Suprapubic skin (tissue), 4 donors: ENCODE results near the gene ARHGEF7. TPM values are rescaled to one million over a fixed set of nuclear protein-coding genes. Genes with fewer than 3 reads are reported as not detected.

Experiments used
- DNase-seq, 2 donors: peaks; one replicate each; pipeline ENCODE4 v3.0.0-alpha.2; 2019; ENCODE audit warnings: low spot score in 2 of 2
- H3K27ac ChIP-seq: fragments of 200-600 bp; sonication (generic); one replicate; pipeline ENCODE4 v1.5.1; 2019
- H3K27me3 ChIP-seq: fragments of 200-600 bp; sonication (generic); one replicate; pipeline ENCODE4 v1.5.1; 2019
- H3K36me3 ChIP-seq: fragments of 200-600 bp; sonication (generic); one replicate; pipeline ENCODE4 v1.5.1; 2019
- H3K4me1 ChIP-seq: fragments of 200-600 bp; sonication (generic); one replicate; pipeline ENCODE4 v1.5.1; 2019
- H3K4me3 ChIP-seq: fragments of 200-600 bp; sonication (generic); one replicate; pipeline ENCODE4 v1.5.1; 2019; ENCODE audit warnings: mild to moderate bottlenecking
- H3K9me3 ChIP-seq: fragments of 200-600 bp; sonication (generic); one replicate; pipeline ENCODE4 v1.5.1; 2019
- EP300 ChIP-seq: sonication (generic); formaldehyde crosslinking; IDR thresholded peaks from one replicate; pipeline ENCODE4 v1.6.1; 2017; ENCODE audit warnings: antibody characterized with exemption
- POLR2A ChIP-seq, 2 donors: fragments of 450-650 bp; IDR thresholded peaks; one replicate each; pipeline ENCODE4 v1.6.1; 2017; ENCODE audit warnings: antibody characterized with exemption in 2 of 2, mild to moderate bottlenecking in 2 of 2, moderate library complexity in 2 of 2
- POLR2AphosphoS5 ChIP-seq, 3 donors: sonication (generic); formaldehyde crosslinking; IDR thresholded peaks; one replicate each; pipeline ENCODE4 v1.6.1; 2017; ENCODE audit warnings: antibody characterized with exemption in 3 of 3
- WGBS: methylation state at CpG from one replicate; pipeline ENCODE4 v1.1.5; 2018; 5-methylcytosine and 5-hydroxymethylcytosine counted together
- total RNA-seq, 4 donors: library from RNA; depleted of rRNA; stranded (reverse); fragments of >200 nt; gene quantifications; one replicate each; pipeline ENCODE4 v1.1.0, GENCODE V29; 2016
- TF ChIP-seq, protein P1 (sequence below), 2 donors: fragments of 200-600 bp in 1 of 2; fragments of 450-650 bp in 1 of 2; sonication (generic) in 1 of 2; IDR thresholded peaks; one replicate each; pipeline ENCODE4 v1.5.1; 2016 to 2019; ENCODE audit warnings: antibody characterized with exemption in 2 of 2, mild to moderate bottlenecking in 1 of 2, moderate library complexity in 1 of 2

The ARHGEF7 gene
- total RNA-seq, 4 donors from 2014 or later: 72.1 to 210 (median 99.6) TPM

DNA sequence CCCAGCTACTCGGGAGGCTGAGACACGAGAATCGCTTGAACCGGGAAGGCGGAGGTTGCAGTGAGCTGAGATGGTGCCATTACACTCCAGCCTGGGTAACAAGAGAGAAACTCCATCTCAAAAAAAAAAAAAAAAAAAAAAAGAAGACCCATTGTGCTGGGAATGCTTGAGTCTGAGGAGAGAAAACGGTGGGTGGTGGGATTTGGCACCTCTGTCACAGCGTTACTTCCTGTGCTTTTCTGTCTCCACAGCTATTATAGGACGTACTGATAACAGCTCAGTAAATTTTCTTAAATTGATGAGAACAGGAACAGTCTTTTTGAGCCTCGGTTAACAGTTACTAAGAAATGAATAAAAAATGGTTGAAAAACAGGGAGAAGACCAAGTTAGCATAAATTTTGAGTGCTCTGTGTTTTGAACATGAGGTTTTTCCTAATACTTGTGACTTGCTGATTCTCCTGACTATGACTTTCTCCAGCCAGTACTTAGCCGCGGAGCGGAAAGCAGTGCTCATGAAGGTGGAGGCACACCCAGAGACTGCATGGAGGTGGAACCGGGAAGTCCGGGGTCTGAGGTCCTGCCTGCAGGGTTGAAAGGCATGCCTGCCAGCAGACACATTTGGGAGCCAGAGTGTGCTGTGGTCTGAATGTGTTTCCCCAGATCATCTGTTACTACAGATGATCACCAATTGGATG lies 150.0 kb downstream of the ARHGEF7 start:
- DNase-seq: no peak
- Histone ChIP-seq H3K36me3 (peaks cover 54% of the 10 kb centered on the region), H3K9me3 (no peaks in the 10 kb centered on the region), H3K27ac (no peak overlapping the region), H3K4me1 (peaks cover 3% of the 10 kb centered on the region), H3K4me3 (no peak overlapping the region), H3K27me3 (no peaks in the 10 kb centered on the region)
- WGBS: 95% methylated on average over 14 of the region's 14 CpGs
- TF ChIP-seq POLR2A (IDR thresholded peaks at IDR 0.05) (no peak), POLR2AphosphoS5 (IDR thresholded peaks at IDR 0.05) (no peak), EP300 (no peak)
- TF ChIP-seq, protein P1, sequence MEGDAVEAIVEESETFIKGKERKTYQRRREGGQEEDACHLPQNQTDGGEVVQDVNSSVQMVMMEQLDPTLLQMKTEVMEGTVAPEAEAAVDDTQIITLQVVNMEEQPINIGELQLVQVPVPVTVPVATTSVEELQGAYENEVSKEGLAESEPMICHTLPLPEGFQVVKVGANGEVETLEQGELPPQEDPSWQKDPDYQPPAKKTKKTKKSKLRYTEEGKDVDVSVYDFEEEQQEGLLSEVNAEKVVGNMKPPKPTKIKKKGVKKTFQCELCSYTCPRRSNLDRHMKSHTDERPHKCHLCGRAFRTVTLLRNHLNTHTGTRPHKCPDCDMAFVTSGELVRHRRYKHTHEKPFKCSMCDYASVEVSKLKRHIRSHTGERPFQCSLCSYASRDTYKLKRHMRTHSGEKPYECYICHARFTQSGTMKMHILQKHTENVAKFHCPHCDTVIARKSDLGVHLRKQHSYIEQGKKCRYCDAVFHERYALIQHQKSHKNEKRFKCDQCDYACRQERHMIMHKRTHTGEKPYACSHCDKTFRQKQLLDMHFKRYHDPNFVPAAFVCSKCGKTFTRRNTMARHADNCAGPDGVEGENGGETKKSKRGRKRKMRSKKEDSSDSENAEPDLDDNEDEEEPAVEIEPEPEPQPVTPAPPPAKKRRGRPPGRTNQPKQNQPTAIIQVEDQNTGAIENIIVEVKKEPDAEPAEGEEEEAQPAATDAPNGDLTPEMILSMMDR (IDR thresholded peaks at IDR 0.05): no peak

DNA sequence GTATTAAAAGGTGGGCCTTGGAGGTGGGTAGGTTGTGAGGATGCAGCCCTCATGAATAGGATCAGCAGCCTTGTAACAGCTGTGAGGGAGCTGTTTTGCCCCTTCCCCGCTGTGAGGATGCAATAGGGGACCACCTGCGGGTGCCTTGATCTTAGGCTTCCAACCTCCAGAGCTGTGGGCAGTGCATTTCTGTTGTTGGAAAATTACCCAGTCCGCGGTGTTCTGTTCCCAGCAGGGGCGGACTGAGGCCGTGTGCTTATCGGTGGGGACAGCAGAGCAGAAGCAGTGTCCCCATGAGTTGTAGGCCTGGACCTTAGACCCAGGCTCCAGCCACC lies 150.6 kb downstream of the ARHGEF7 start:
- no peak for DNase-seq
- no peaks in the 10 kb centered on the region for H3K27me3 ChIP-seq
- no peak overlapping the region for H3K27ac ChIP-seq
- H3K4me3 ChIP-seq: no peak overlapping the region
- H3K36me3 ChIP-seq: peaks cover 57% of the 10 kb centered on the region
- H3K9me3 ChIP-seq: no peaks in the 10 kb centered on the region
- TF ChIP-seq EP300 (no peak), POLR2A (IDR thresholded peaks at IDR 0.05) (no peak), POLR2AphosphoS5 (IDR thresholded peaks at IDR 0.05) (no peak)
- TF ChIP-seq, protein P1 (IDR thresholded peaks at IDR 0.05): no peak
- H3K4me1 ChIP-seq: peaks cover 3% of the 10 kb centered on the region
- WGBS: 91% methylated on average over 6 of the region's 7 CpGs

DNA sequence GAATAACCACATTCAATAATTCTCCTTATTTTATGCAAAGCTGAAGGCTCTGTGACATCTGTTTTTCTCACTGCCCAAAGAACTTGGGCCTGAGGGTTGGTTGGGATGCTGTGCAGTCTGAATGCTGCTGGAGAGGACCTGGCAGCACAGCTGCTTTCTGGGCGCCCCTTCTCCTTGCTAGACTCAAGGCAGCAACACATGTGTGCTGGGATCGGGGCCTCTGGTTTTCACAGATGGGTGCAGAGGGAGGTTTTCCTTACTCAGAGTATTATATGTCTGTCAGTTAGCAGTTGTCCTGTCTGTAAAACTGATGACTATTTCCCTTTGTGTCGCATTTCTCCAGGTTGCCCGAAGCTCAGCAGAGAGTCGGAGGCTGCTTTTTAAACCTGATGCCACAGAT lies 152.1 kb downstream of the ARHGEF7 start:
- no peak for DNase-seq
- no peak overlapping the region for H3K4me3 ChIP-seq
- H3K9me3 ChIP-seq: no peaks in the 10 kb centered on the region
- 95% methylated on average over 5 of the region's 5 CpGs for WGBS
- peaks cover 68% of the 10 kb centered on the region for H3K36me3 ChIP-seq
- peaks cover 10% of the 10 kb centered on the region for H3K4me1 ChIP-seq
- no peaks in the 10 kb centered on the region for H3K27me3 ChIP-seq
- no peak overlapping the region for H3K27ac ChIP-seq
- TF ChIP-seq POLR2A (IDR thresholded peaks at IDR 0.05) (no peak), EP300 (no peak), POLR2AphosphoS5 (IDR thresholded peaks at IDR 0.05) (no peak)
- TF ChIP-seq, protein P1 (IDR thresholded peaks at IDR 0.05): no peak

DNA sequence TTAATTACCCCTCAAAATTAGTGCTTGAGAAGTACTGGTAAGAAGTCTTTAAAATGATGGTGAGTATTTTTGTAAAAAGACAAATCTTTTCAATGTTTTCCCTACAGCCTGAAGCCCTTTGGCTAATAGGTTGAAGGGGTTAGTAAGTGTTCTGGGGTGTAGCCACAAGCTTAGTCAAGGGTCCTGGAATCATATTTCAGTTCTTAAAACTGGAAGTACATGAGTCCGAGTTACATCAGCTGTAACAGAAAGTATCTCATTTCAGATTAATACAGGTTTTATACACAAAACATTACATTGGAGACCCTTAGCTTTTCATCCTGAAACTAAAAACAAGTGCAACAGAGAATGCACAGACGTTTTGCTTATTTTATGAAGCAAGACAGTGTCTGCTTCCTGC lies 152.7 kb downstream of the ARHGEF7 start:
- 56% methylated on average over 2 of the region's 2 CpGs for WGBS
- no peak for TF ChIP-seq EP300
- TF ChIP-seq, protein P1 (IDR thresholded peaks at IDR 0.05): no peak
- TF ChIP-seq POLR2A (IDR thresholded peaks at IDR 0.05): no peak
- TF ChIP-seq POLR2AphosphoS5 (IDR thresholded peaks at IDR 0.05): no peak
- DNase-seq: no peak
- no peak overlapping the region for H3K27ac ChIP-seq
- H3K27me3 ChIP-seq: no peaks in the 10 kb centered on the region
- H3K9me3 ChIP-seq: no peaks in the 10 kb centered on the region
- H3K4me1 ChIP-seq: peaks cover 10% of the 10 kb centered on the region
- H3K4me3 ChIP-seq: no peak overlapping the region
- H3K36me3 ChIP-seq: peaks cover 66% of the 10 kb centered on the region

DNA sequence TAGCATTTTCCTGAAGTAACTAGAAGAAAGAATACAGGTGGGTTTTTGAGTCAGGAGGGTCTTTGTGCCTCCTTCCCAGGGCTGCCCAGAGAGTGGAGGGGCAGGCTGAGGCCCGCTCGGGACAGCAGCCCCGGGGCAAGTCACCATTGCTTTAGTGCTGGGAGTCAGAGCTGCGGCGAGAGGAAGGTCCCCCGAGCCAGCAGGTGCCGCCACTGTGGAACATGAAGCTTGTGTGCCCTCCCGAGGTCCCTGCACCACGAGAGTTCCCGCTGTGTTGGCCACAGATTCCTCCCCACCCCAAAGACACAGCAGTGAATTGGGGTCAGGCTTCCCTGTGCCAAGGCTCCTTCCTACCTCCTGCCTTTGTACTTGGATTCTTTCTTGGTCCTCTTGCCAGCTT lies 154.4 kb downstream of the ARHGEF7 start:
- Histone ChIP-seq H3K4me3 (no peak overlapping the region), H3K27me3 (no peaks in the 10 kb centered on the region), H3K4me1 (peaks cover 10% of the 10 kb centered on the region), H3K27ac (no peak overlapping the region), H3K36me3 (peaks cover 66% of the 10 kb centered on the region), H3K9me3 (no peaks in the 10 kb centered on the region)
- 92% methylated on average over 8 of the region's 10 CpGs for WGBS
- TF ChIP-seq POLR2AphosphoS5 (IDR thresholded peaks at IDR 0.05): no peak
- DNase-seq: no peak

DNA sequence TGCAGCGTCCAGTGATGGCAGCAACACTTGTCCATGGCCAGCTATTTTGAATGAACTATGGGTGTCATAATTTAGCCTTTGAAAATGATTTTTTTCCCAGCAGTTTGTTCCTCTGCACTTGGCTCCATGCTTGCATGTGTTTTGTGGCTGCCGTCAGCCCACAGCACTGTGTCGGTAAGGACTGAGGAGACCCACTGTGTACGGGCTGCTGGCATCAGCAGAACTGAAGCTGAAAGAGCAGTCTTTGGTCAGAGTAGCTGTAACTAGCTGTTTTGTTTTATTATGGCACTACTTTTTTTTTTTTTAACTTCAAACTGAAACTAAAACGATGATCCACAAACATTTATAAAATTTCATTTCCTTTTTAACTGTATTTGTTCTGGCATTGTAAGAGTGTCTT lies 155.0 kb downstream of the ARHGEF7 start:
- WGBS: 49% methylated on average over 5 of the region's 5 CpGs
- DNase-seq: no peak
- TF ChIP-seq EP300: no peak
- TF ChIP-seq, protein P1 (IDR thresholded peaks at IDR 0.05): no peak
- TF ChIP-seq POLR2A (IDR thresholded peaks at IDR 0.05): no peak
- no peak for TF ChIP-seq POLR2AphosphoS5 (IDR thresholded peaks at IDR 0.05)
- Histone ChIP-seq H3K27ac (no peak overlapping the region), H3K27me3 (no peaks in the 10 kb centered on the region), H3K9me3 (no peaks in the 10 kb centered on the region), H3K4me1 (peaks cover 10% of the 10 kb centered on the region), H3K36me3 (peaks cover 65% of the 10 kb centered on the region), H3K4me3 (no peak overlapping the region)
